Measurements from ENCODE around the gene TULP4.

TULP4 gene

DNA sequence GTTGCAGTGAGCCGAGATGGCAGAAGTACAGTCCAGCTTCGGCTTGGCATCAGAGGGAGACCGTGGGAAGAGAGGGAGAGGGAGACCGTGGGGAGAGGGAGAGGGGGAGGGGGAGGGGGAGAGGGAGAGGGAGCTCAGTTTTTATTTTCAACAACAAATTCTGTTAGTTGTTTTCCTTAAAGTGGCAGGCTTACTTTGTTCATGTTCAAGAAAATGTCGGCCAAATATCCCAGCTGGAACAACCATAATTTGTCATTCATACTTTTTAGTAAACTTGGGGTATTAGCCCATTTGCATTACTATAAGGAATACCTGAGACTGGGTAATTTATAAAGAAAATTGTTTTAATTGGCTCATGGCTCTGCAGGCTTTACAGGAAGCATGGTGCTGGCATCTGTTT is 2.5 kb upstream of the TULP4 start:
- DNase-seq (ENCODE audit: extremely low spot score): no peak
- ChIA-PET CTCF (no interaction called here), POLR2A (no interaction called here)
- TF ChIP-seq L3MBTL2 (conservative IDR thresholded peaks at IDR 0.05) (no peak), HDGF (IDR thresholded peaks at IDR 0.05; ENCODE audit: borderline replicate concordance) (no peak), SP1 (IDR thresholded peaks at IDR 0.05) (no peak), TARDBP (IDR thresholded peaks at IDR 0.05) (no peak), CTBP1 (IDR thresholded peaks at IDR 0.05; ENCODE audit: borderline replicate concordance) (no peak), LEF1 (IDR thresholded peaks at IDR 0.05; ENCODE audit: borderline replicate concordance) (no peak), ARNT (IDR thresholded peaks at IDR 0.05) (no peak), NFRKB (IDR thresholded peaks at IDR 0.05) (no peak), ELF4 (IDR thresholded peaks at IDR 0.05) (no peak), BHLHE40 (IDR thresholded peaks at IDR 0.05; ENCODE audit: borderline replicate concordance) (no peak), FOXA1 (IDR thresholded peaks at IDR 0.05) (no peak)
- TF ChIP-seq, protein P1, sequence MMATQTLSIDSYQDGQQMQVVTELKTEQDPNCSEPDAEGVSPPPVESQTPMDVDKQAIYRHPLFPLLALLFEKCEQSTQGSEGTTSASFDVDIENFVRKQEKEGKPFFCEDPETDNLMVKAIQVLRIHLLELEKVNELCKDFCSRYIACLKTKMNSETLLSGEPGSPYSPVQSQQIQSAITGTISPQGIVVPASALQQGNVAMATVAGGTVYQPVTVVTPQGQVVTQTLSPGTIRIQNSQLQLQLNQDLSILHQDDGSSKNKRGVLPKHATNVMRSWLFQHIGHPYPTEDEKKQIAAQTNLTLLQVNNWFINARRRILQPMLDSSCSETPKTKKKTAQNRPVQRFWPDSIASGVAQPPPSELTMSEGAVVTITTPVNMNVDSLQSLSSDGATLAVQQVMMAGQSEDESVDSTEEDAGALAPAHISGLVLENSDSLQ (IDR thresholded peaks at IDR 0.05): no peak

DNA sequence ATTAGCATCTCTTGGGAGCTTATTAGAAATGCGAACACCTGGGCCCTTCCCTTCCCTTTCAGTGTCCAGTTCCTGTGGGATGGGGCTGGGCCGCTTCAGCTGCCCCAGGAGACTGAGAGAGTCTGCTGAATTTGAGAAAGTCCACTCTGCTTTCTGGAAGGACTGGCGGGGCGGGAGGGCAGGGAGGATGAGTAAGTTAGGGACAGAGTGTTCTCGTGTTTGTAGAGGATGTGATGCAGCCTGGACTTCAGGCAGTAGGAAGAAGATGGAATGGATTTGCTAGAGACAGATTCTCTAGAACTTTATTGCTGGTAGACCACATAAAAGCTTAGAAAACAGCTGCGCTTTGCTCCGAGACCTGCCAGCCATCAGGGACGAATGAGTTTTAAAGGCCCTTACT is 1.1 kb upstream of the TULP4 start:
- POLR2A ChIA-PET: no interaction called here
- CTCF ChIA-PET: no interaction called here
- DNase-seq (ENCODE audit: extremely low spot score): no peak
- TF ChIP-seq FOXM1 (IDR thresholded peaks at IDR 0.05; ENCODE audit: borderline replicate concordance): no peak
- TF ChIP-seq SP1 (IDR thresholded peaks at IDR 0.05): no peak
- TF ChIP-seq NFRKB (IDR thresholded peaks at IDR 0.05): no peak
- TF ChIP-seq HDGF (IDR thresholded peaks at IDR 0.05; ENCODE audit: borderline replicate concordance): no peak
- TF ChIP-seq, protein P1 (IDR thresholded peaks at IDR 0.05): no peak
- no peak for TF ChIP-seq BHLHE40 (IDR thresholded peaks at IDR 0.05; ENCODE audit: borderline replicate concordance)
- TF ChIP-seq CTBP1 (IDR thresholded peaks at IDR 0.05; ENCODE audit: borderline replicate concordance): no peak
- TF ChIP-seq ELF4 (IDR thresholded peaks at IDR 0.05): no peak
- TF ChIP-seq ARNT (IDR thresholded peaks at IDR 0.05): no peak
- TF ChIP-seq FOXA1 (IDR thresholded peaks at IDR 0.05): no peak
- no peak for TF ChIP-seq L3MBTL2 (conservative IDR thresholded peaks at IDR 0.05)
- no peak for TF ChIP-seq ZNF384 (IDR thresholded peaks at IDR 0.05)
- no peak for TF ChIP-seq TARDBP (IDR thresholded peaks at IDR 0.05)
- no peak for TF ChIP-seq FOXK2 (IDR thresholded peaks at IDR 0.05)
- no peak for TF ChIP-seq SUZ12 (IDR thresholded peaks at IDR 0.05)
- no peak for TF ChIP-seq LEF1 (IDR thresholded peaks at IDR 0.05; ENCODE audit: borderline replicate concordance)

DNA sequence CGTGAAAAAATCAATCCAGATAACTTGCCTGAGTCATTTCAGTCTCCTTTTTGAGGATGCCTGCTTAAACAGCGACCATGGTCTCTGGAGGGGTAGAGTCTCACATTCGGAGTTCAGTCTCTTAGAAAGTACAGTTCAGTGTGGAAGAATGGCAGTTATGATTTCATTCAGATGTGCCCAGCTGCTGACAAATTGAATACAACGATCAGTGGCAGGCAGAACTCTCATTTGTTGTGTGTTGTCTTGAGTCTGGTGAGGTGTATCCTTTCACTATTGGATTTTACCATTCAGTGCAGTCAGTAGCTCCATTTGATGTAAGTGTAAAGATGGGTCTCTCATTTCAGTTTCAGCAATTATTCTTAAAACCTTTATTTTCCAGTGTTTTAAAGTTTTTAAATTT is 639 bp upstream of the TULP4 start:
- POLR2A ChIA-PET: no interaction called here
- DNase-seq (ENCODE audit: extremely low spot score): no peak
- CTCF ChIA-PET: no interaction called here
- TF ChIP-seq NFRKB (IDR thresholded peaks at IDR 0.05): no peak
- no peak for TF ChIP-seq SP1 (IDR thresholded peaks at IDR 0.05)
- TF ChIP-seq, protein P1 (IDR thresholded peaks at IDR 0.05): no peak
- TF ChIP-seq HDGF (IDR thresholded peaks at IDR 0.05; ENCODE audit: borderline replicate concordance): no peak
- no peak for TF ChIP-seq TARDBP (IDR thresholded peaks at IDR 0.05)
- no peak for TF ChIP-seq ARNT (IDR thresholded peaks at IDR 0.05)
- TF ChIP-seq L3MBTL2 (conservative IDR thresholded peaks at IDR 0.05): no peak
- TF ChIP-seq BHLHE40 (IDR thresholded peaks at IDR 0.05; ENCODE audit: borderline replicate concordance): no peak
- TF ChIP-seq ZNF384 (IDR thresholded peaks at IDR 0.05): no peak
- TF ChIP-seq SUZ12 (IDR thresholded peaks at IDR 0.05): no peak
- no peak for TF ChIP-seq ELF4 (IDR thresholded peaks at IDR 0.05)
- TF ChIP-seq FOXK2 (IDR thresholded peaks at IDR 0.05): no peak
- TF ChIP-seq CTBP1 (IDR thresholded peaks at IDR 0.05; ENCODE audit: borderline replicate concordance): no peak
- TF ChIP-seq FOXM1 (IDR thresholded peaks at IDR 0.05; ENCODE audit: borderline replicate concordance): no peak
- TF ChIP-seq FOXA1 (IDR thresholded peaks at IDR 0.05): no peak
- TF ChIP-seq LEF1 (IDR thresholded peaks at IDR 0.05; ENCODE audit: borderline replicate concordance): no peak

DNA sequence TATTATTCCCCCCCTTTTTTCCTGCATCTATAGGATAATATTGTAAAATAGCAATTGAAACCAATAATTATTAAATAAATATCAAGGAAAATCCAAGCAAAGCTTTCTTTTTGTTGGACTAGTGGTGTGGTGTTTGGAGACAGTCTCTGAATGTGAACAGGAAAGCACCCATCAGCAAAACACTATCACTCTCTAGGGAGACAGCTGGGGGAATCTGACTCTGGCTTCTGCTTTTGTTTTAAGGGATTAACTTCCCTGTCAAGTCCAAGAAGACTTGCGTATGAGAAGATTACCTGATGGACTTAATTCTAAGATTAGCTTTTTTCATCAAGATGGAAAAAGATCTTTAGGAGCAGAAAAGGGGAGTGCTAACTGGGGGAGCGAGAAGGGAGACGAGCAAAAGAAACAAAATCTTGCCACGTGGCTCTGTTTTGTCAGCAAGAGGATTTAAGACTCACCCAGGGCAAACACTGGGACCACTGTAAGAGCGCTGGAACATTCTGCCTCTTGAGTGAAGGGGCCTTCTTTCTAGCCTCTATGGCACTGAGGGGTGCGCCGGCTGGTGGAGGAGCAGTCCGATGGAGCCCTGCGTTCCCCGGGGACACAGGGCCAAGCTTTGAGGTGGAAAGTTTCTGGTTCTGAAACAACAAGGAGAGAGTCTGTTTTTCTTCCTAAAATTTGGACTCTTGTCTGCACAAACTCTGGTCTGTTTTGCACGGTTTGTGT is 570 bp downstream of the TULP4 start:
- CTCF ChIA-PET: no interaction called here
- no peak for DNase-seq (ENCODE audit: extremely low spot score)
- TF ChIP-seq FOXK2 (IDR thresholded peaks at IDR 0.05) (no peak), ELF4 (IDR thresholded peaks at IDR 0.05) (no peak), ARNT (IDR thresholded peaks at IDR 0.05) (no peak)
- POLR2A ChIA-PET: no interaction called here

DNA sequence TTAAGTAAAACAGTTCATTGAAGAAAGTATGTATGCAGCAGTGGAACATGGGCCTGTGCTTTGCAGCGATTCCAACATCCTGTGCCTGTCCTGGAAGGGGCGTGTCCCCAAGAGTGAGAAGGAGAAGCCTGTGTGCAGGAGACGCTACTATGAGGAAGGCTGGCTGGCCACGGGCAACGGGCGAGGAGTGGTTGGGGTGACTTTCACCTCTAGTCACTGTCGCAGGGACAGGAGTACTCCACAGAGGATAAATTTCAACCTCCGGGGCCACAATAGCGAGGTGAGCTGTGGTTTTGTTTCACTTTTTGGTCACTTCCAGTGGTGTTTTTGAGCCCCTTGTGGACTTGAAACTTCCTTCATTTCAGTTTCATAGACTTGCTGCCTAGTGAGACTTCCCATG is 1.7 kb downstream of the TULP4 start:
- no peak for DNase-seq (ENCODE audit: extremely low spot score)
- TF ChIP-seq FOXM1 (IDR thresholded peaks at IDR 0.05; ENCODE audit: borderline replicate concordance) (no peak), FOXK2 (IDR thresholded peaks at IDR 0.05) (no peak), SP1 (IDR thresholded peaks at IDR 0.05) (no peak), NFRKB (IDR thresholded peaks at IDR 0.05) (no peak), TARDBP (IDR thresholded peaks at IDR 0.05) (no peak), LEF1 (IDR thresholded peaks at IDR 0.05; ENCODE audit: borderline replicate concordance) (no peak), ELF4 (IDR thresholded peaks at IDR 0.05) (no peak), CTBP1 (IDR thresholded peaks at IDR 0.05; ENCODE audit: borderline replicate concordance) (no peak), ZNF384 (IDR thresholded peaks at IDR 0.05) (no peak), HDGF (IDR thresholded peaks at IDR 0.05; ENCODE audit: borderline replicate concordance) (no peak), BHLHE40 (IDR thresholded peaks at IDR 0.05; ENCODE audit: borderline replicate concordance) (no peak), L3MBTL2 (conservative IDR thresholded peaks at IDR 0.05) (no peak), SUZ12 (IDR thresholded peaks at IDR 0.05) (no peak), ARNT (IDR thresholded peaks at IDR 0.05) (no peak)
- TF ChIP-seq, protein P1 (IDR thresholded peaks at IDR 0.05): no peak
- ChIA-PET POLR2A (no interaction called here), CTCF (no interaction called here)
